Spinal cord (tissue), 10 donors: Measurements from ENCODE around the gene FLNC. TPM values are rescaled to one million over a fixed set of nuclear protein-coding genes. Genes with fewer than 3 reads are reported as not detected.
A peak's percentile ranks its signal among the peaks of the same experiment; 100 is the strongest.

ENCODE experiments used
- DNase-seq, 6 donors: peaks; one replicate each; pipeline versions ENCODE4 v3.0.0 to v3.0.0-alpha.2; 2013 to 2015; ENCODE audit warnings: low spot score in 6 of 6, low read depth in 4 of 6
- H3K27ac ChIP-seq: one replicate; pipeline ENCODE4 v1.5.1; 2013; ENCODE audit warnings: low read depth, low read length, control low read depth
- H3K27me3 ChIP-seq: one replicate; pipeline ENCODE4 v1.6.1; 2013; ENCODE audit warnings: low read length; ENCODE audit not compliant: control insufficient read depth, insufficient read depth
- H3K36me3 ChIP-seq: one replicate; pipeline ENCODE4 v1.6.1; 2013; ENCODE audit warnings: low read length; ENCODE audit not compliant: control insufficient read depth, insufficient read depth
- H3K4me1 ChIP-seq: one replicate; pipeline ENCODE4 v1.6.1; 2013; ENCODE audit warnings: low read length; ENCODE audit not compliant: control insufficient read depth, insufficient read depth
- H3K4me3 ChIP-seq: one replicate; pipeline ENCODE4 v1.5.1; 2013; ENCODE audit warnings: low read depth, low read length, control low read depth
- H3K9me3 ChIP-seq: one replicate; pipeline ENCODE4 v1.6.1; 2013; ENCODE audit warnings: low read length; ENCODE audit not compliant: control insufficient read depth, insufficient read depth
- WGBS: methylation state at CpG from one replicate; pipeline ENCODE4 v1.1.5; 2013; ENCODE audit warnings: missing lambda C conversion rate; ENCODE audit not compliant: insufficient coverage; 5-methylcytosine and 5-hydroxymethylcytosine counted together
- polyA plus RNA-seq, 2 donors: library from polyadenylated mRNA; unstranded; fragments of 120-200 nt; gene quantifications; one replicate each; pipeline ENCODE4 v1.2.1, GENCODE V29; 2013; ENCODE audit not compliant: insufficient read length in 2 of 2
- total RNA-seq, 2 donors: library from RNA; depleted of rRNA in 1 of 2; stranded (reverse); fragments of 120-200 nt in 1 of 2; fragments of >200 nt in 1 of 2; gene quantifications; one replicate each; pipeline versions ENCODE4 v1.2.3 to v1.2.4, GENCODE V29; 2013 to 2014
- donor health status: healthy.

FLNC gene
- total and polyA plus RNA-seq, 4 donors, result 77.8 to 187 (median 139) TPM

DNA sequence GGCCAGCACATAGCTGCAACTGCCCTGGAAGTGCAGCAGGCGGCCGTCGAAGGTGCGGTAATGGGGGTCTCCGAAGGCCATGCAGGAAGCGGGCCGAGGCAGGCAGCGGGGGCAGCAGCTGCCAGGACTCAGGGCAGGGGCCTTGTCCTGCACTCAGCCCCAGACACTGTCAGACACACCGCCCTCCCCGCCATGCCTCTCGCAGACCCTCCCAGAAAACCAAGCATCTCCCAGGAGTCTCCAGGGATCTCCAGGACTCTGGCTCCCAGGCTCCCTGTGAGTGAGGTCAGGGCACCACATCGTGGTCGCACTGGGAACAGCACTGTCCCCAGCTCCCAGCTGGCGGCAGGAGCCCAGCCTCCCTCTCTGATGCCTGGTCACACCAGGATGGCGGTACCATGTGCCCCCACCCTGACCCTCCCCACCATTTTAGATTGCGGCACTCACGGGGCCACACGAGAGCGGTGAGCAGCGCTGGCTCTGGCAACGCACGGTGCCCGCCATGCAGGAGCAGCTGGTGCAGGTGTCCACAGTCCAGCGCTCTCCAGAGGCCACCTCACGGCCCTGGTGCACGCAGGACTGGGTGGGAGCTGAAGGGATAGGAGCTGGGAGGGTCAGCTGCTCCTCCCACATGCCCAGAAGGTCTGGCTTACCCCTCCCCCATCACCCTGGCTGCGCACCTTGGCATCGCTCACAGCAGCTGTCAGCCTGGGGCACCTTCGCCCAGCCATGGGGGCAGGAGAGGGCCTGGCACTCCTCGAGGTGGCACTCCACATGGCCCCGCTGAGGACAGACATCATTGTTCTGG is 49.9 kb downstream of the FLNC start:
- Histone ChIP-seq H3K9me3 (no peaks in the 10 kb centered on the region), H3K4me3 (no peak overlapping the region), H3K4me1 (peaks cover 16% of the 10 kb centered on the region), H3K27ac (no peak overlapping the region), H3K27me3 (no peaks in the 10 kb centered on the region), H3K36me3 (peaks cover 8% of the 10 kb centered on the region)
- DNase-seq, result peak in 4 of 6 donors; percentile 43 to 86 (median 66)
- 45% methylated on average over 29 of the region's 31 CpGs for WGBS

DNA sequence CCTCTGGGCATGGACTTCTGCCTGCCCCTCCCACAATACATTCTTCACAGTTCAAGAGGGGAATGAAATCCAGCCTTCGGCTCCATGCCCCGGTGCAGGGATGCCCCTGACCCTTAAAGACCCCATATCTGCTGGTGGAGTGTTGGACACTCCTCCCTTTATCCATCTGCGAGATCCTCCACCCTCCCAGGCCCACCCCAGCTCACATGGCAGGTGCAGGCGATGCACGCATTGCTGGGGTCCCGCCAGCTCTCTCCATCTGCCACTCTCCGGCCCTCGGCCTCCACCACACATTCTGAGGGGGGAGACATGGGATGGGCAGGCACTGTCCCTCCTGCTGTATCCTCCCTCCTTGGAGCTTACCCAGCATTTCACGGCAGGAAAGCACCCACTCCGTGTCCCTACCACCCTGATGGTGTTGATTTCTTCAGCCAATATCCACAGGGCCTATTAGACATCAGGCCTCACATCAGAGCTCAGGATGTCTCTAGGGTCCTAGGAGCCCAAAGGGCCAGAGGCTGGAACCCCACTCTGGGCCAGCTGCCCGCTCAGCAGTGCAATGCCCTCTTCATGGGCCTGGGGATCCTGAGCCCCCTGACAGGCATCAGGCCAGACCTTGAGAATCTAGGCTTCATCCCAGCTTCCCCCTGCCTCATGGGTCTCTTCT is 50.7 kb downstream of the FLNC start:
- Histone ChIP-seq H3K27me3 (no peaks in the 10 kb centered on the region), H3K36me3 (peaks cover 8% of the 10 kb centered on the region), H3K9me3 (no peaks in the 10 kb centered on the region), H3K27ac (no peak overlapping the region), H3K4me3 (no peak overlapping the region), H3K4me1 (peaks cover 16% of the 10 kb centered on the region)
- peak in 2 of 6 donors; percentile 23 to 32 for DNase-seq
- WGBS, result 66% methylated on average over 4 of the region's 11 CpGs

DNA sequence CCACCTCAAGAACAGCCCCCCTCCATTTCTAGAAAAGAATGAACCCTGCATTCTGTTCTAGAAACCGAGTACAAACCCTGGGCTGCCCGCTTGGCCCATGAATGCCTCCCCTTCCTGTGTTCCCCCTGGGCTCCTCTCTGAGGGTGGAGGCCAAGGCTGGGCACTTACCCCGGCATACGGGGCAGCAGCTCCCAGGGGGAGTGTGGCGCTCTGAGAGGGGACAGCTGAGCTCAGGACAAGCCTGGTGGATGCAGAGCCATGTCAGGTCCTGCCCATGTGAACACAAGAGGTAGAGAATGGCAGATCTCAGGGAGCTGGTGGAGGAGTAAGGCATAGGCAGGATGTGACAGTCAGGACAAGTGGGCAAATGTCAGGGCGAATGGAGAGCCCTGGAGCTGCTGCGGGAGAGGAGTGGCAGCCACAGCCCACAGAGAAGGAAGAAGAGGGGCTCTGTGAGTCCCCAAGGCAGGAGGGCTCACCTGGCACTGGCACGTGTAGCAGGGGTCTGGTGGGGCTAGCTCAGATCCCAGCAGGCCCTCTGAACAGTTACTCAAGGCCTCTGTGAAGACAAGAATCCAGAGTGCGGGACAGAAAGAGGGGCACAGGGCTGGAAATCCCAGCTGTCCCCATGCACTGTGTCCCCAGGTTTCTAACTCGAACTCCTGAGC is 51.4 kb downstream of the FLNC start:
- H3K27me3 ChIP-seq, result no peaks in the 10 kb centered on the region
- no peak for DNase-seq
- H3K4me1 ChIP-seq, result peaks cover 16% of the 10 kb centered on the region
- H3K4me3 ChIP-seq, result no peak overlapping the region
- no peaks in the 10 kb centered on the region for H3K9me3 ChIP-seq
- 78% methylated on average over 9 of the region's 10 CpGs for WGBS
- H3K27ac ChIP-seq, result no peak overlapping the region
- H3K36me3 ChIP-seq, result peaks cover 8% of the 10 kb centered on the region

DNA sequence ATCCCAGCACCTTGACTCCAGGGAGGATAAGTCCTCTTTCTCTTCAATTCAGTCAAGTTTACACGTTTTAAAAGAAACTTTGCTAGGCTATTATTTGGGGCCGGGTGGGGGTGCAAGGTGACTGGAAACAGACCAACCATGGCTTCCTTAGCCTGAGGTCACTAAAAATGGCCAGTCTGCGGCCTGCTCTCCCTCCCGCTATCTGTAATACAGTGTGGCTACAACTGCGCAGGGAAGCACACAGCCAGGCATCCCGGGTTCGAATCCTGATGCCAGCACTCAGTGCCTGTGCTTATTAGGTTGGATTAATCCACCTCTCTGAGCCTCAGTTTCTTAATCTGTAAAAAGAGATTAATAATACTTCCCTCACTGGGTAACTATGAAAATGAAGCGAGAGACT is 51.9 kb downstream of the FLNC start:
- no peak for DNase-seq
- H3K4me3 ChIP-seq, result no peak overlapping the region
- 100% methylated on average over 2 of the region's 8 CpGs for WGBS
- no peaks in the 10 kb centered on the region for H3K9me3 ChIP-seq
- no peak overlapping the region for H3K27ac ChIP-seq
- H3K4me1 ChIP-seq, result peaks cover 16% of the 10 kb centered on the region
- peaks cover 5% of the 10 kb centered on the region for H3K36me3 ChIP-seq
- no peaks in the 10 kb centered on the region for H3K27me3 ChIP-seq

DNA sequence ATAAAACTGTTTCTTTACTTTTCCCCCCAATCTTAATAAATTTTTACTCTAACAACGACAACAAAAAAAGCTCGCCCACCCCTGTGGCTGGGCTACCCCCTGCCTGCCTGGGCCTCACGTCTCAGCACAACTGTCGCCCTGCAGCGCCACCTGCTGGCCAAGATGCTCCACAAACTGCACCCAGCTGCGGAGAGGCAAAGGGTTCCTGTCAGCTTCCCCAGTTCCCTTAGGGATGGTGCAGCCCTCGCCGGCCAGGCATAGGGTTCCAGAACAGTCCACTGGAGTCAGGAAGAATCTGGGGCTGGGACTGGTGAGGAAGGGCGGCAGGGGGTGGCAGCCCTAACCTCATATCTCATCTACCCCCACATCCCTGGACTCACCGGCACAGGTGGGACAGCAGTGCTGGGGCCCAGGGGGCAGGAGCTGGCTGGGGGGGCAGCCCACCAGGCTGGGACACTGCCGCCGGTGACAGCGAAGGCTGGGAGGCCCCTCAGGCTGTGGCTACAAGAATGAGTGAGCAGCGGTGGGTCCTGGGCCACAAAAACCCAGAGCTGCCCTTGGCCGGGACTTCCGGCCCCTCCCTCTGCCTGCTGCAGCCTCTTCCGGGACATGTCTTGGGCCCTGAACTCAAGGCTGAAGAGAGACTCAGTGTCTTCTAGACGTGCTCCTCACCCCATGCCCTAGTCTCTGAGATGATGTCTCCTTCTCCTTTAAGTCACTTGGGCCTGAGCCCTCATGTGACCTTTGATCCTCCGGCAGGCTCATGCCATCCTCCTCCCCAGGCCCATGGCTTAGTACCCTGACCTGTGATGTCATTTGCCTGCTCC is 53.6 kb downstream of the FLNC start:
- DNase-seq, result peak in 4 of 6 donors; percentile 39 to 84 (median 63)
- no peak overlapping the region for H3K27ac ChIP-seq
- no peaks in the 10 kb centered on the region for H3K36me3 ChIP-seq
- 52% methylated on average over 15 of the region's 19 CpGs for WGBS
- H3K4me1 ChIP-seq, result peaks cover 16% of the 10 kb centered on the region
- H3K27me3 ChIP-seq, result peaks cover 8% of the 10 kb centered on the region
- no peaks in the 10 kb centered on the region for H3K9me3 ChIP-seq
- H3K4me3 ChIP-seq, result no peak overlapping the region

DNA sequence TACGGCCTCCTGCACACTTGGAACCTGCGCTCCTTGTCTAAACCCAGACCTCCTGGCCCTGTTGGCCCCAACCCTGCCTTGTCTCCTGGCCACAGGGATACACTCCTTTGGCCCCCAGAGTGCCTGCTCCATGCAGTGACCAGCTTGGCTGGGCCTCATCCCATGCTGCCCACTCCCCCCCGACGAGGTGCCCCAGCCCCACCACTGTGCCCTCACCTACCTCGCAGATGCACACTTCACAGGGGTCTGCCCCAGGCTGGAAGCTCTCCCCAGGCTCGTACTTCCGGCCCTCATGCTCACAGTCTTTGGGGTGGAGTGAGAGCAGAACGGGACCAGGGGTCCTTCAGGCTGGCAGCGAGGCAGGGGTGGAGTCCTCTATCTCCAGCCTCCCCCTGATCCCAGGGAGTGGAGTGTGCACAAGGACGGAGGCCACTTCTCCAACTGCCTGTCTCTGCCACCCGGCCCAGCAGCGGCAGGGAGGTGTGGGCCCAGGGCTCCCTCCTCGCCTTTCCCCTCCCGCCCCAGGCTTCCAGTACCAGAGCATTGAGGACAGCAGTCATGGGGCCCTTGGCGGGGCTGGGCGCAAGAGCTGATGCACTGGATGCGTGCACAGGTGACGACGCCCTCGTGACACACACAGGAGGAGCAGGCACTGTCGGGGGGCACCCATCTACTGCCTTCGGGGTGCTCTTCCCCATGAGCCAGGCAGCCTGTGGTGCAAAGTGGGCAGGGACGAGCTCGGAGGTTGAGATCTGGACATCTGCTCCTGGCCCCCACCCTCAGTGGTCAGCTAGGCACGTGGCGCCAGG is 54.6 kb downstream of the FLNC start:
- no peak overlapping the region for H3K27ac ChIP-seq
- no peak for DNase-seq
- no peaks in the 10 kb centered on the region for H3K9me3 ChIP-seq
- peaks cover 11% of the 10 kb centered on the region for H3K4me1 ChIP-seq
- H3K36me3 ChIP-seq, result no peaks in the 10 kb centered on the region
- no peak overlapping the region for H3K4me3 ChIP-seq
- H3K27me3 ChIP-seq, result peaks cover 12% of the 10 kb centered on the region
- 88% methylated on average over 18 of the region's 26 CpGs for WGBS

DNA sequence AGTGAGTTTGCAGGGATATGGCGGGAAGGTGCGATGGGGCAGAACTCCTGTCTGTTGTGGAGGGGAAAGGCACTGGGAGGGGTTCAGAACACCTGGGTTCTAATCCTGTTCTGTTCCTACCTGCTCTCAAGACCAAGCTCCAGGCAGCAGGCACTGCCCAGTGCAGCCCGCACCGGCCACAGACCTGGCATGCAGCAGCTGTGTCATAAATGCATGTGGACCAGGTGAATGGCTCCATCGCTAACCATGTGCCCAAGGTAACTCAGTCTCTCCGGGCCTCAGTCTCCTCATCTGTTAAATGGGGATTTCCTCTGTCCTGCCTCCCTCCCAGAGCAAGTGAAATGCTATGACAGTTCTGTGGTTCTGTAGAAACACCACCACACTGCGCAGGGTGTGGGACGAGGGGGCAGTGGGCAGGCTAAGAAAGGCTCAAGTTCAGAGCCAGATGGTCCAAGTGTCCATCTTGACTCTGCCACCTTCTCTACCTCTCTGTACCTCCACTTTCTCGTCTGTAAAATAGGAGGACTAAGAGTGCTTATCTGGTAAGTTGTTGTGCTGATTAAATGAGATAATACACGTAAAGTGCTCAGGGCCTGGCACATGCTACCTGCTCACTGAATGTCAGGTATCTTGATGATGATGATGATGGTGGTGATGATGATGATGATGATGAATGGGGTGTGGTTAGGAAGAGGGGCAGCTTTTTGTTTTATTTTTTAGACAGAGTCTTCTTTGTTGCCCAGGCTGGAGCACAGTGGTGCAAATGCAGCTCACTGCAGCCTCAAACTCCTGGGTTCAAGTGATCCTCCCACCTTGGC is 55.4 kb downstream of the FLNC start:
- Histone ChIP-seq H3K4me3 (no peak overlapping the region), H3K36me3 (no peaks in the 10 kb centered on the region), H3K27ac (no peak overlapping the region), H3K4me1 (peaks cover 2% of the 10 kb centered on the region), H3K9me3 (no peaks in the 10 kb centered on the region), H3K27me3 (peaks cover 18% of the 10 kb centered on the region)
- WGBS, result 99% methylated on average over 7 of the region's 10 CpGs
- no peak for DNase-seq

DNA sequence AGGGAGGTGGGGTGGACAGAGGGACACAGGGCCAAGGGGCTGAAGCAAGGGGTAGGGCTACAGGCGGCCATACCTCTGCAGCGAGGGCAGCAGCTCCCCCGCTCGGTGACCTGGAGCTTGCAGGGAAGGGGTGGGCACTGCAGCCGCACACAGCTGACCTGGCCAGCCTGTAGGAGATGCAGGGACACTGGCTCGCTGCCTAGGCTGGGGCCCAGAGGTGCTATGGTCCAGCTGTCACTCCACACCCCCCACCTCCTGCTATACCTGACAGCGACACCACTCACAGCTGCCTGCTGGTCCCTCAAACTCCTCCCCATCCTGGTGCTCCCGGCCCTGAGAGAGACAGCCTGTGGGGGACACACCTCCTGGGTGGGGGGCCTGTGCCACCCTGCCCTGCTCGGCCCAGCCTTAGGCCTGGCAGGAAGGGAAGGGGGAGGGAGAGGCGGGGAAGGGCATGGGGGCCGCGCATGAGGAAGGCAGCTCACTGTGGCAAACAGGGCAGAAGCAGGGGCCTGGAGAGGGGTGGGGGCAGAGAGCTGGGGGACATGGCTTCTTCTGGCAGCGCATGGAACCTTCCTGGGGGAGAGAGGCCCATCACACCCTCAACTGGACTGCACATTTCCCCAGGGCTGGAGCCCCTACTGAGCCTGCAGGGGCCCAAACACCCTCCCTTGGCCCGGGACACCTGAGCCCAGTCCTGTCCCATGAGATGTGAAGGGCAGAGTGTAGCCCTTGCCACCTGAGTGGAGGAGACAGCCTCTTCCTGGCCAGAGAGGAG is 56.4 kb downstream of the FLNC start:
- no peak overlapping the region for H3K4me3 ChIP-seq
- H3K36me3 ChIP-seq, result no peaks in the 10 kb centered on the region
- H3K27me3 ChIP-seq, result peaks cover 25% of the 10 kb centered on the region
- H3K27ac ChIP-seq, result no peak overlapping the region
- WGBS, result 72% methylated on average over 10 of the region's 14 CpGs
- H3K9me3 ChIP-seq, result no peaks in the 10 kb centered on the region
- no peak for DNase-seq
- peaks cover 4% of the 10 kb centered on the region for H3K4me1 ChIP-seq
